ENCODE results near the gene SMIM15. TPM values are rescaled to one million over a fixed set of nuclear protein-coding genes. Genes with fewer than 3 reads are reported as not detected.

Gene SMIM15
- total RNA-seq, 1 donor from 2014 or later: 64.1 TPM

- no peak for DNase-seq (ENCODE audit: low read depth, low spot score)
- Mint-ChIP-seq H3K4me1 (peaks cover 6% of the 10 kb centered on the region), H3K36me3 (ENCODE audit: low read depth) (no peaks in the 10 kb centered on the region), H3K27ac (ENCODE audit: unreplicated experiment) (no peak overlapping the region), H3K27me3 (ENCODE audit: low read depth) (no peaks in the 10 kb centered on the region), H3K4me3 (no peak overlapping the region), H3K9me3 (peaks cover 5% of the 10 kb centered on the region)
- no peak for TF ChIP-seq CTCF (conservative IDR thresholded peaks at IDR 0.05)
Observed at GRCh38 chr5:61130289-61130688, 32.0 kb downstream of the SMIM15 start.

- no peak for TF ChIP-seq CTCF (conservative IDR thresholded peaks at IDR 0.05)
- H3K27me3 Mint-ChIP-seq (ENCODE audit: low read depth): no peaks in the 10 kb centered on the region
- no peak for DNase-seq (ENCODE audit: low read depth, low spot score)
- H3K36me3 Mint-ChIP-seq (ENCODE audit: low read depth): no peaks in the 10 kb centered on the region
- no peak overlapping the region for H3K4me3 Mint-ChIP-seq
- H3K27ac Mint-ChIP-seq (ENCODE audit: unreplicated experiment): no peak overlapping the region
- no peaks in the 10 kb centered on the region for H3K9me3 Mint-ChIP-seq
- H3K4me1 Mint-ChIP-seq: no peaks in the 10 kb centered on the region
Observed at GRCh38 chr5:61123145-61123544, 39.1 kb downstream of the SMIM15 start.

GRCh38 chr5:61120534-61120933 is 41.7 kb downstream of the SMIM15 start:
- DNase-seq (ENCODE audit: low read depth, low spot score): no peak
- no peak overlapping the region for H3K4me3 Mint-ChIP-seq
- no peaks in the 10 kb centered on the region for H3K9me3 Mint-ChIP-seq
- H3K36me3 Mint-ChIP-seq (ENCODE audit: low read depth): no peaks in the 10 kb centered on the region
- H3K4me1 Mint-ChIP-seq: no peaks in the 10 kb centered on the region
- H3K27ac Mint-ChIP-seq (ENCODE audit: unreplicated experiment): no peak overlapping the region
- H3K27me3 Mint-ChIP-seq (ENCODE audit: low read depth): no peaks in the 10 kb centered on the region
- no peak for TF ChIP-seq CTCF (conservative IDR thresholded peaks at IDR 0.05)

- Mint-ChIP-seq H3K4me1 (no peaks in the 10 kb centered on the region), H3K9me3 (peaks cover 5% of the 10 kb centered on the region), H3K27ac (ENCODE audit: unreplicated experiment) (no peak overlapping the region), H3K27me3 (ENCODE audit: low read depth) (no peaks in the 10 kb centered on the region), H3K36me3 (ENCODE audit: low read depth) (peaks cover 5% of the 10 kb centered on the region), H3K4me3 (no peak overlapping the region)
- TF ChIP-seq CTCF (conservative IDR thresholded peaks at IDR 0.05): no peak
- DNase-seq (ENCODE audit: low read depth, low spot score): no peak
Observed at GRCh38 chr5:61119066-61119465, 43.2 kb downstream of the SMIM15 start.

GRCh38 chr5:61115968-61116367 is 46.3 kb downstream of the SMIM15 start:
- no peak for DNase-seq (ENCODE audit: low read depth, low spot score)
- Mint-ChIP-seq H3K36me3 (ENCODE audit: low read depth) (peaks cover 5% of the 10 kb centered on the region), H3K27ac (ENCODE audit: unreplicated experiment) (no peak overlapping the region), H3K27me3 (ENCODE audit: low read depth) (no peaks in the 10 kb centered on the region), H3K4me3 (no peak overlapping the region), H3K9me3 (peaks cover 9% of the 10 kb centered on the region), H3K4me1 (no peaks in the 10 kb centered on the region)
- no peak for TF ChIP-seq CTCF (conservative IDR thresholded peaks at IDR 0.05)

GRCh38 chr5:61114441-61114840 is 47.8 kb downstream of the SMIM15 start:
- DNase-seq (ENCODE audit: low read depth, low spot score): no peak
- no peaks in the 10 kb centered on the region for H3K27me3 Mint-ChIP-seq (ENCODE audit: low read depth)
- no peak overlapping the region for H3K4me3 Mint-ChIP-seq
- H3K9me3 Mint-ChIP-seq: peaks cover 11% of the 10 kb centered on the region
- no peak overlapping the region for H3K27ac Mint-ChIP-seq (ENCODE audit: unreplicated experiment)
- H3K36me3 Mint-ChIP-seq (ENCODE audit: low read depth): peaks cover 5% of the 10 kb centered on the region
- TF ChIP-seq CTCF (conservative IDR thresholded peaks at IDR 0.05): no peak
- H3K4me1 Mint-ChIP-seq: no peaks in the 10 kb centered on the region

Data from neural crest cell (in vitro differentiated cells).